ENCODE results near the gene TBCD. TPM values are rescaled to one million over a fixed set of nuclear protein-coding genes. Genes with fewer than 3 reads are reported as not detected.
A peak's percentile ranks its signal among the peaks of the same experiment; 100 is the strongest.

TBCD gene
- total RNA-seq, 1 donor from 2014 or later = 59.8 TPM

DNA sequence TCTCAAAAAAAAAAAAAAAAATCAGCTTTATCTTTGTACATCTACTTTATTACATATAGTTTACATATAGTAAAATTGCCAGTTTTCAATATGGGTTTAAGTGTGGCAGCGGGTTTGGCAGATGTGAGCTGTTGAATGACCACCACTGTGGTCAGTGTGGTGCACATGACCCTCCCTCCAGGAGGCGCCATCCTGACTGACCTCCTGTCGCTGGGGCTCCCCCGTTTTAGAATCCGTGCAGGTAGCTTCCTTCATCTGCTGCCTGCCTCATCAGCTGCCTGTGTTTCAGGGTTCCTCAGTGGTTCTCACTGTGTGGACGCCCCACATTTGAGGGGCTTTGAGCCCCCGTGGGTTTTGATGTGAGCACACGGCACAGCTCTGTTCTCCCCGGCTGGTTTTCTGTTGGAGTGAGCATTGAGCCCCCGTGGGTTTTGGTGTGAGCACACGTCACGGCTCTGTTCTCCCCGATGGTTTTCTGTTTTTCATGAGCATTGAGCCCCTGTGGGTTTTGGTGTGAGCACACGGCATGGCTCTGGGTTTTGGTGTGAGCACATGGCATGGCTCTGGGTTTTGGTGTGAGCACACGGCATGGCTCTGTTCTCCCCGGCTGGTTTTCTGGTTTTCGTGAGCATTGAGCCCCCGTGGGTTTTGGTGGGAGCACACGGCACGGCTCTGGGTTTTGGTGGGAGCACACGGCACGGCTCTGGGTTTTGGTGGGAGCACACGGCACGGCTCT lies 145.8 kb downstream of the TBCD start:
- peak; percentile 44 for DNase-seq (ENCODE audit: low spot score)
- no peak overlapping the region for H3K4me3 Mint-ChIP-seq (ENCODE audit: unreplicated experiment)
- H3K27ac Mint-ChIP-seq (ENCODE audit: unreplicated experiment) = no peak overlapping the region
- no peaks in the 10 kb centered on the region for H3K27me3 Mint-ChIP-seq (ENCODE audit: low read depth)
- H3K9me3 Mint-ChIP-seq (ENCODE audit: low read depth) = no peaks in the 10 kb centered on the region
- H3K4me1 Mint-ChIP-seq (ENCODE audit: low read depth) = peaks cover 33% of the 10 kb centered on the region
- TF ChIP-seq, protein P1, sequence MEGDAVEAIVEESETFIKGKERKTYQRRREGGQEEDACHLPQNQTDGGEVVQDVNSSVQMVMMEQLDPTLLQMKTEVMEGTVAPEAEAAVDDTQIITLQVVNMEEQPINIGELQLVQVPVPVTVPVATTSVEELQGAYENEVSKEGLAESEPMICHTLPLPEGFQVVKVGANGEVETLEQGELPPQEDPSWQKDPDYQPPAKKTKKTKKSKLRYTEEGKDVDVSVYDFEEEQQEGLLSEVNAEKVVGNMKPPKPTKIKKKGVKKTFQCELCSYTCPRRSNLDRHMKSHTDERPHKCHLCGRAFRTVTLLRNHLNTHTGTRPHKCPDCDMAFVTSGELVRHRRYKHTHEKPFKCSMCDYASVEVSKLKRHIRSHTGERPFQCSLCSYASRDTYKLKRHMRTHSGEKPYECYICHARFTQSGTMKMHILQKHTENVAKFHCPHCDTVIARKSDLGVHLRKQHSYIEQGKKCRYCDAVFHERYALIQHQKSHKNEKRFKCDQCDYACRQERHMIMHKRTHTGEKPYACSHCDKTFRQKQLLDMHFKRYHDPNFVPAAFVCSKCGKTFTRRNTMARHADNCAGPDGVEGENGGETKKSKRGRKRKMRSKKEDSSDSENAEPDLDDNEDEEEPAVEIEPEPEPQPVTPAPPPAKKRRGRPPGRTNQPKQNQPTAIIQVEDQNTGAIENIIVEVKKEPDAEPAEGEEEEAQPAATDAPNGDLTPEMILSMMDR (IDR thresholded peaks at IDR 0.05) = no peak
- H3K36me3 Mint-ChIP-seq (ENCODE audit: low read depth) = peaks cover 4% of the 10 kb centered on the region

DNA sequence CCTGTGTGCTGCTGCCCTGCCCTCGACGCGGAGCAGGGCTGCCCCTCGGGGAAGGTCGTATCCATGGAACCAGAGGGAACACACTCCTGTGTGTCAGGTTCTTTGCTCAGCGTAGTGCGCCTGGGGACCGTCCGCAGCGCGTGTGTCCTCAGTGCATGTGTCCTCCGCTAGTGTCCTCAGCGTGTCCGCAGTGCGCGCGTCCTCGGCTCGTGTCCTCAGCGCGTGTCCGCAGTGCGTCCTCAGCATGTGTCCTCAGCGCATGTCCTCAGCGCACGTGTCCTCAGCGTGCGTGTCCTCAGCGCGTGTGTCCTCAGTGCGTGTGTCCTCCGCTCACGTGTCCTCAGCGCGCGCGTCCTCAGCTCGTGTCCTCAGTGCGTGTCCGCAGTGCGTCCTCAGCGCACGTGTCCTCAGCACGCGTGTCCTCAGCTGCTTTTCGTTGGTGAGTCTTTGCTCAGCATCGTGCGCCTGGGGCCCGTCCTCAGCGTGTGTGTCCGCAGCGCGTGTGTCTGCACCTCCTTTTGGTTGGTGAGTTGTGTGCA lies 147.2 kb downstream of the TBCD start:
- Mint-ChIP-seq H3K4me3 (ENCODE audit: unreplicated experiment) (no peak overlapping the region), H3K9me3 (ENCODE audit: low read depth) (no peaks in the 10 kb centered on the region)

GRCh38 chr17:82899941-82900340 lies 148.1 kb downstream of the TBCD start:
- TF ChIP-seq, protein P1 (IDR thresholded peaks at IDR 0.05) = no peak
- DNase-seq (ENCODE audit: low spot score) = peak; percentile 42
- peak overlapping the region; percentile 65 for H3K27ac Mint-ChIP-seq (ENCODE audit: unreplicated experiment)
- H3K27me3 Mint-ChIP-seq (ENCODE audit: low read depth) = no peaks in the 10 kb centered on the region
- H3K9me3 Mint-ChIP-seq (ENCODE audit: low read depth) = no peaks in the 10 kb centered on the region
- no peak overlapping the region for H3K4me3 Mint-ChIP-seq (ENCODE audit: unreplicated experiment)
- H3K36me3 Mint-ChIP-seq (ENCODE audit: low read depth) = peaks cover 8% of the 10 kb centered on the region
- H3K4me1 Mint-ChIP-seq (ENCODE audit: low read depth) = peaks cover 22% of the 10 kb centered on the region

More for the DNA sequence above, 147.2 kb downstream of the TBCD start:
- H3K36me3 Mint-ChIP-seq (ENCODE audit: low read depth) = peaks cover 5% of the 10 kb centered on the region
- no peaks in the 10 kb centered on the region for H3K27me3 Mint-ChIP-seq (ENCODE audit: low read depth)
- TF ChIP-seq, protein P1 (IDR thresholded peaks at IDR 0.05) = no peak
- DNase-seq (ENCODE audit: low spot score) = peak; percentile 93
- H3K27ac Mint-ChIP-seq (ENCODE audit: unreplicated experiment) = no peak overlapping the region
- peaks cover 29% of the 10 kb centered on the region for H3K4me1 Mint-ChIP-seq (ENCODE audit: low read depth)

DNA sequence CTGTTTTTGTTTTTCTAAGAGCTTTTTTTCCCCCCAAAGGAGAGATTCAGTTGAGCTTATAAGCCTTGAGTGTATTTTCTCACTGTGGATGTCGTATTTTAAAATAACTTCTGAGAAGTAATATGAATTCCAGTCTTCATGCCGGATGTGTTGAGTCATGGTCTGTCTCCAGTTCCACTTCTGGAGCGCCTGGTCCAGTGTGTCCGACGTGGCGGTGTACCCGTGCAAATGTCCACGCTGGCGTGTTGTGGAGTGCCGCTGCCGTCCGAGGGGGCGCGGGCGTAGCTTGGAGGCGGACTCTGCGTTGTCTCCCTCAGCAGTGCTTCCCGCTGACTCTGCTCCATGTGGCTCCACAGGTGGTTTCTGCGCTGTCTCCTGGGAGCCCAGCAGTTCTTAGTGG lies 148.9 kb downstream of the TBCD start:
- DNase-seq (ENCODE audit: low spot score) = peak; percentile 28
- Mint-ChIP-seq H3K9me3 (ENCODE audit: low read depth) (no peaks in the 10 kb centered on the region), H3K4me3 (ENCODE audit: unreplicated experiment) (peak overlapping the region; percentile 13), H3K27me3 (ENCODE audit: low read depth) (no peaks in the 10 kb centered on the region), H3K36me3 (ENCODE audit: low read depth) (peaks cover 8% of the 10 kb centered on the region), H3K27ac (ENCODE audit: unreplicated experiment) (peak overlapping the region; percentile 65), H3K4me1 (ENCODE audit: low read depth) (peaks cover 22% of the 10 kb centered on the region)
- TF ChIP-seq, protein P1 (IDR thresholded peaks at IDR 0.05) = peak; percentile 13

- Mint-ChIP-seq H3K36me3 (ENCODE audit: low read depth) (peaks cover 8% of the 10 kb centered on the region), H3K27ac (ENCODE audit: unreplicated experiment) (peak overlapping the region; percentile 65), H3K4me1 (ENCODE audit: low read depth) (peaks cover 22% of the 10 kb centered on the region), H3K4me3 (ENCODE audit: unreplicated experiment) (no peak overlapping the region), H3K9me3 (ENCODE audit: low read depth) (no peaks in the 10 kb centered on the region), H3K27me3 (ENCODE audit: low read depth) (no peaks in the 10 kb centered on the region)
- DNase-seq (ENCODE audit: low spot score) = no peak
- TF ChIP-seq, protein P1 (IDR thresholded peaks at IDR 0.05) = no peak
Observed at GRCh38 chr17:82901356-82901755, 149.5 kb downstream of the TBCD start.
